Choroid plexus epithelial cell (primary cell): ENCODE data around the gene SNAI1.

Source experiments
- DNase-seq: peaks from one replicate; pipeline ENCODE4 v3.0.0-alpha.2; 2010; ENCODE audit warnings: low read depth
- H3K4me3 ChIP-seq: 2 replicates; pipeline ENCODE4 v1.5.1; 2011; ENCODE audit warnings: low read depth, mild to moderate bottlenecking, control low read depth, low read length, moderate library complexity
- CTCF ChIP-seq: conservative IDR thresholded peaks from 2 replicates; pipeline ENCODE4 v1.5.1; 2011; ENCODE audit warnings: low read depth, mild to moderate bottlenecking, control low read depth, inconsistent platforms, low read length, moderate library complexity

The SNAI1 gene

GRCh38 chr20:49982346-49983122 is at the start of gene SNAI1:
SNAI1 (plus strand) TSS chr20:49982980; CDS start chr20:49983060, 80 bp downstream.
- H3K4me3 ChIP-seq, result peak within 1 kb of the TSS; percentile 74
- TF ChIP-seq CTCF, result peak; percentile 37
- peak; percentile 90 for DNase-seq

- DNase-seq, result no peak
- H3K4me3 ChIP-seq, result peak overlapping the region; percentile 93
- no peak for TF ChIP-seq CTCF
Measured at GRCh38 chr20:49935746-49936152, 47.0 kb upstream of the SNAI1 start.

- H3K4me3 ChIP-seq, result peak within 1 kb of the TSS; percentile 93
- peak; percentile 93 for DNase-seq
- no peak for TF ChIP-seq CTCF
Measured at GRCh38 chr20:49936153-49937026, 46.4 kb upstream of the SNAI1 start, which contains the start of gene RNF114. RNF114 (plus strand) TSS chr20:49936397; CDS start chr20:49936413, 16 bp downstream.

- no peak for TF ChIP-seq CTCF
- DNase-seq, result no peak
Measured at GRCh38 chr20:49937027-49937929, 45.5 kb upstream of the SNAI1 start.

GRCh38 chr20:49938173-49939163 is 44.3 kb upstream of the SNAI1 start:
- DNase-seq, result peak; percentile 88
- peak overlapping the region; percentile 93 for H3K4me3 ChIP-seq
- no peak for TF ChIP-seq CTCF

More at GRCh38 chr20:49937027-49937929, 45.5 kb upstream of the SNAI1 start:
- H3K4me3 ChIP-seq, result peak overlapping the region; percentile 93
